Measurements from ENCODE around the gene DDX27.

The DDX27 gene

GRCh38 chr20:49278818-49279676 is 59.8 kb downstream of the DDX27 start:
- DNase-seq (ENCODE audit: low read depth), result peak; percentile 53

- peak; percentile 56 for DNase-seq (ENCODE audit: low read depth)
Observed at GRCh38 chr20:49279677-49280462, 60.7 kb downstream of the DDX27 start.

GRCh38 chr20:49280463-49281058 is 61.3 kb downstream of the DDX27 start:
- peak; percentile 39 for DNase-seq (ENCODE audit: low read depth)

- peak; percentile 69 for DNase-seq (ENCODE audit: low read depth)
Observed at GRCh38 chr20:49281059-49281912, 62.1 kb downstream of the DDX27 start.

GRCh38 chr20:49281913-49282467 is 62.8 kb downstream of the DDX27 start:
- no peak for DNase-seq (ENCODE audit: low read depth)

GRCh38 chr20:49282584-49283171 is 63.5 kb downstream of the DDX27 start:
- peak; percentile 42 for DNase-seq (ENCODE audit: low read depth)

GRCh38 chr20:49283176-49283702 is 64.0 kb downstream of the DDX27 start:
- no peak for DNase-seq (ENCODE audit: low read depth)

- DNase-seq (ENCODE audit: low read depth), result peak; percentile 40
Observed at GRCh38 chr20:49283703-49284625, 64.7 kb downstream of the DDX27 start.

GRCh38 chr20:49284818-49285217 is 65.6 kb downstream of the DDX27 start:
- no peak for DNase-seq (ENCODE audit: low read depth)

- peak; percentile 32 for DNase-seq (ENCODE audit: low read depth)
Observed at GRCh38 chr20:49285233-49285668, 66.0 kb downstream of the DDX27 start.

GRCh38 chr20:49285813-49286494 is 66.7 kb downstream of the DDX27 start:
- peak; percentile 23 for DNase-seq (ENCODE audit: low read depth)

GRCh38 chr20:49286689-49287551 is 67.7 kb downstream of the DDX27 start:
- peak; percentile 66 for DNase-seq (ENCODE audit: low read depth)

- DNase-seq (ENCODE audit: low read depth), result peak; percentile 85
Observed at GRCh38 chr20:49287555-49288249, 68.5 kb downstream of the DDX27 start.

GRCh38 chr20:49288250-49288751 is 69.1 kb downstream of the DDX27 start:
- peak; percentile 21 for DNase-seq (ENCODE audit: low read depth)

- DNase-seq (ENCODE audit: low read depth), result peak; percentile 58
Observed at GRCh38 chr20:49288784-49289696, 69.8 kb downstream of the DDX27 start.

GRCh38 chr20:49290608-49291191 is 71.5 kb downstream of the DDX27 start:
- DNase-seq (ENCODE audit: low read depth), result no peak

Data from ELR (cell line).